HEK293T (cell line): ENCODE measurements around the gene SLC5A10.

Source experiments
- ARNT ChIP-seq: fragments of 450-650 bp; IDR thresholded peaks from 2 replicates; pipeline ENCODE4 v1.6.1; 2017; ENCODE audit warnings: mild to moderate bottlenecking
- HDGF ChIP-seq: fragments of 450-650 bp; IDR thresholded peaks from 2 replicates; pipeline ENCODE4 v1.6.1; 2017; ENCODE audit warnings: antibody characterized with exemption, borderline replicate concordance

DNA sequence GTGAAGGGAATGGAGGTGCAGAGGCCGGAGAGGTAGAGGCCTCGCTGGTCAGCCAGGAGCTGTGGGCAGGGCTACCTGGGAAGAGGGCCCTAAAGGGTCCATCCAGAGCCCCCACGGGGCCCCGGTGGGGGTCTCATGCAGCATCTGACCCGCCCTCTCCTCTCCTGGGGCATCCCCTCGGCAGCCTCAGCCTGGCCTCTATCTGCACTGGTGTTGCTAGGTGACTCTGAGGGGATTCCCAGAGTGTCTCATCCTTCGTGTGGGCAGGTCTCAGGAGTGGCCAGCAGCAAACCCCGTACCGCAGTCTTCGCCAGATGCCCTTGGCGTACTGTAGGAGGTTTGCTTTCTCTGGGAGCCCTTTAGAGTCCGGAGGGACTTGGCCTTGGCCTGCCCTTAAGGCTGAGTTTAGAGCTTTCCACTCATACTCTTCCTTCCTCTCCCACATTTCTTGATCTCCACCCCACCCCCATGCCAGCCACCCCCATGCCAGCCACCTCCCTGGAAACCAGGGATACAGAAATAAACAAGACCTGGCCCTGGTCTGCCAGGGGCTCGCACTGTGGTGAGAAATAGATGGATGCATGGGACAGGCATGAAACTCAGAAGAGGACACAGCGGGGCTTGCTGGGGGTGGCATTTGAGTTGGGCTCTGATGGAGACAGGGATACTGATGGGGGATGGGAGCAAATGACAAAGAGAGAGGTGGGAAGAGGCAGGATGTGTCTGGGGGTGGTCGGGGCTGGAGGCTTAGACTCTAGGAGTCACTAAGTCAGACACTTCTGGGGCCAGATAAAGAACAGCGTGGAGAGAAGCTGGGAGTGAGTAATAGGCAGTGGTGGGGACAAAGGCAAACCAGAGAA is 9.9 kb downstream of the SLC5A10 start:
- TF ChIP-seq HDGF = no peak
- TF ChIP-seq ARNT = no peak
